ENCODE results near the gene CACFD1.

The CACFD1 gene

DNA sequence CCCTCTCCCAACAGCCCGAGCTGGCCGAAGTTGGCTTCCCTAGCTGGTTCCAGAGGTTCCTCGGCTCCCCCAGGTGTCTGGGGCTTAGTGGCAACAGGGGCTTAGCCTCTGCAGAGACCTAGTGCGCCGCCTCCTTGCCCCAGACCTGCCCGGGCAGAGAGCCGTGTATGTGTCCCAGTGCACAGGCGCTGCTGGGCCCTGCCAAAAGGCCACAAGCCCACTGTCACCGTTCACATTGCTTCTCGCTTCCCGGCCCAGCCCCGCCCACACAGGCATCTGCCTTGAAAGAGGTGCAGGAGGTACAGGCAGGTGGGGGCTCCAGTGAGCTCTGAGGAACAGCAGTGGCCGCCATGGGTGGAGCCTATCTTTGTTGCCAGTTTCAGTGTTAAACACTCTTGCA, 2.5 kb upstream of the CACFD1 start (continued):
- no peak for TF ChIP-seq ZNF16 (tag by site-specific recombination; IDR thresholded peaks at IDR 0.05; ENCODE audit: low read depth)
- TF ChIP-seq ZNF791 (tag by site-specific recombination; IDR thresholded peaks at IDR 0.05) = no peak
- TF ChIP-seq ZNF138 (tag by site-specific recombination; IDR thresholded peaks at IDR 0.05; ENCODE audit: borderline replicate concordance) = no peak

DNA sequence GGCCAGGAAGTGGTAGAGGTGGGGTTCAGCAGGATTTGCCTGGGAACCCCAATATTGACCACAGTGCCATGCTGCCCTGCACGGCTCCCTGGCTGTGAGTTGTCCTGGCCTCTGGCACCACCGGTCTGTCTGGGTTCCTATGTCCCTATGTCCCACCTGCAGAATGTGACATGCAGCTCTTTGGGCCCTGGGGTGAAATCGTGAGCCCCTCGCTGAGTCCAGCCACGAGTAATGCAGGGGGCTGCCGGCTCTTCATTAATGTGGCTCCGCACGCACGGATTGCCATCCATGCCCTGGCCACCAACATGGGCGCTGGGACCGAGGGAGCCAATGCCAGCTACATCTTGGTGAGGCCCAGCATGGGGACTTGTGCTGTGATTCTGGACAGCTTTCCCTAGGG, 2.0 kb upstream of the CACFD1 start:
- Histone ChIP-seq H3K4me1 (ENCODE audit: control insufficient read depth, insufficient read depth, low read length) (no peaks in the 10 kb centered on the region), H3K9me3 (ENCODE audit: control insufficient read depth, insufficient read depth, low read depth, low read length) (no peaks in the 10 kb centered on the region), H3K36me3 (ENCODE audit: control insufficient read depth in 2 of 2, insufficient read depth in 1 of 2, low read length in 2 of 2) (peaks cover 0 to 7% of the 10 kb centered on the region in 2 experiments; a peak in 1 of 3 replicates), H3K4me3 (ENCODE audit: low read depth, low read length) (no peak overlapping the region), H3K27ac (ENCODE audit: extremely low read depth, low read depth, low read length) (no peak overlapping the region)
- no peak for TF ChIP-seq ZNF223 (tag by site-specific recombination; IDR thresholded peaks at IDR 0.05)
- TF ChIP-seq ZNF169 (tag by site-specific recombination; IDR thresholded peaks at IDR 0.05) = no peak
- TF ChIP-seq ZNF626 (tag by site-specific recombination; IDR thresholded peaks at IDR 0.05) = no peak
- TF ChIP-seq, protein P1, sequence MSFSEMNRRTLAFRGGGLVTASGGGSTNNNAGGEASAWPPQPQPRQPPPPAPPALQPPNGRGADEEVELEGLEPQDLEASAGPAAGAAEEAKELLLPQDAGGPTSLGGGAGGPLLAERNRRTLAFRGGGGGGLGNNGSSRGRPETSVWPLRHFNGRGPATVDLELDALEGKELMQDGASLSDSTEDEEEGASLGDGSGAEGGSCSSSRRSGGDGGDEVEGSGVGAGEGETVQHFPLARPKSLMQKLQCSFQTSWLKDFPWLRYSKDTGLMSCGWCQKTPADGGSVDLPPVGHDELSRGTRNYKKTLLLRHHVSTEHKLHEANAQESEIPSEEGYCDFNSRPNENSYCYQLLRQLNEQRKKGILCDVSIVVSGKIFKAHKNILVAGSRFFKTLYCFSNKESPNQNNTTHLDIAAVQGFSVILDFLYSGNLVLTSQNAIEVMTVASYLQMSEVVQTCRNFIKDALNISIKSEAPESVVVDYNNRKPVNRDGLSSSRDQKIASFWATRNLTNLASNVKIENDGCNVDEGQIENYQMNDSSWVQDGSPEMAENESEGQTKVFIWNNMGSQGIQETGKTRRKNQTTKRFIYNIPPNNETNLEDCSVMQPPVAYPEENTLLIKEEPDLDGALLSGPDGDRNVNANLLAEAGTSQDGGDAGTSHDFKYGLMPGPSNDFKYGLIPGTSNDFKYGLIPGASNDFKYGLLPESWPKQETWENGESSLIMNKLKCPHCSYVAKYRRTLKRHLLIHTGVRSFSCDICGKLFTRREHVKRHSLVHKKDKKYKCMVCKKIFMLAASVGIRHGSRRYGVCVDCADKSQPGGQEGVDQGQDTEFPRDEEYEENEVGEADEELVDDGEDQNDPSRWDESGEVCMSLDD (tag by site-specific recombination; IDR thresholded peaks at IDR 0.05) = no peak
- TF ChIP-seq KLF8 (tag by site-specific recombination; IDR thresholded peaks at IDR 0.05) = no peak
- TF ChIP-seq, protein P2, sequence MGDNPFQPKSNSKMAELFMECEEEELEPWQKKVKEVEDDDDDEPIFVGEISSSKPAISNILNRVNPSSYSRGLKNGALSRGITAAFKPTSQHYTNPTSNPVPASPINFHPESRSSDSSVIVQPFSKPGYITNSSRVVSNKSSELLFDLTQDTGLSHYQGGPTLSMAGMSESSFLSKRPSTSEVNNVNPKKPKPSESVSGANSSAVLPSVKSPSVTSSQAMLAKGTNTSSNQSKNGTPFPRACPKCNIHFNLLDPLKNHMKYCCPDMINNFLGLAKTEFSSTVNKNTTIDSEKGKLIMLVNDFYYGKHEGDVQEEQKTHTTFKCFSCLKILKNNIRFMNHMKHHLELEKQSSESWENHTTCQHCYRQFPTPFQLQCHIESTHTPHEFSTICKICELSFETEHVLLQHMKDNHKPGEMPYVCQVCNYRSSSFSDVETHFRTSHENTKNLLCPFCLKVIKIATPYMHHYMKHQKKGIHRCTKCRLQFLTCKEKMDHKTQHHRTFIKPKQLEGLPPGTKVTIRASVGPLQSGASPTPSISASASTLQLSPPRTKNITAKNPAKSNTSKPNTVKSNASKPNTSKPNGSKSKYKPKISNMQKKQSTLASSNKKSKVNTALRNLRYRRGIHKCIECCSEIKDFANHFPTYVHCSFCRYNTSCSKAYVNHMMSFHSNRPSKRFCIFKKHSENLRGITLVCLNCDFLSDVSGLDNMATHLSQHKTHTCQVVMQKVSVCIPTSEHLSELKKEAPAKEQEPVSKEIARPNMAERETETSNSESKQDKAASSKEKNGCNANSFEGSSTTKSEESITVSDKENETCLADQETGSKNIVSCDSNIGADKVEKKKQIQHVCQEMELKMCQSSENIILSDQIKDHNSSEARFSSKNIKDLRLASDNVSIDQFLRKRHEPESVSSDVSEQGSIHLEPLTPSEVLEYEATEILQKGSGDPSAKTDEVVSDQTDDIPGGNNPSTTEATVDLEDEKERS (tag by site-specific recombination; IDR thresholded peaks at IDR 0.05) = no peak
- TF ChIP-seq ZNF561 (tag by site-specific recombination; IDR thresholded peaks at IDR 0.05; ENCODE audit: borderline replicate concordance) = no peak
- no peak for TF ChIP-seq ZNF211 (tag by site-specific recombination; IDR thresholded peaks at IDR 0.05; ENCODE audit: low read depth)
- no peak for TF ChIP-seq ZNF510 (tag by site-specific recombination; IDR thresholded peaks at IDR 0.05; ENCODE audit: insufficient replicate concordance)
- TF ChIP-seq ZFP37 (tag by site-specific recombination; IDR thresholded peaks at IDR 0.05) = no peak
- no peak for TF ChIP-seq BCL11B (tag by site-specific recombination; IDR thresholded peaks at IDR 0.05; ENCODE audit: low read depth)
- TF ChIP-seq, protein P3, sequence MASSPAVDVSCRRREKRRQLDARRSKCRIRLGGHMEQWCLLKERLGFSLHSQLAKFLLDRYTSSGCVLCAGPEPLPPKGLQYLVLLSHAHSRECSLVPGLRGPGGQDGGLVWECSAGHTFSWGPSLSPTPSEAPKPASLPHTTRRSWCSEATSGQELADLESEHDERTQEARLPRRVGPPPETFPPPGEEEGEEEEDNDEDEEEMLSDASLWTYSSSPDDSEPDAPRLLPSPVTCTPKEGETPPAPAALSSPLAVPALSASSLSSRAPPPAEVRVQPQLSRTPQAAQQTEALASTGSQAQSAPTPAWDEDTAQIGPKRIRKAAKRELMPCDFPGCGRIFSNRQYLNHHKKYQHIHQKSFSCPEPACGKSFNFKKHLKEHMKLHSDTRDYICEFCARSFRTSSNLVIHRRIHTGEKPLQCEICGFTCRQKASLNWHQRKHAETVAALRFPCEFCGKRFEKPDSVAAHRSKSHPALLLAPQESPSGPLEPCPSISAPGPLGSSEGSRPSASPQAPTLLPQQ (tag by site-specific recombination; IDR thresholded peaks at IDR 0.05) = no peak
- TF ChIP-seq ZNF423 (tag by site-specific recombination; IDR thresholded peaks at IDR 0.05) = no peak
- TF ChIP-seq, protein P4, sequence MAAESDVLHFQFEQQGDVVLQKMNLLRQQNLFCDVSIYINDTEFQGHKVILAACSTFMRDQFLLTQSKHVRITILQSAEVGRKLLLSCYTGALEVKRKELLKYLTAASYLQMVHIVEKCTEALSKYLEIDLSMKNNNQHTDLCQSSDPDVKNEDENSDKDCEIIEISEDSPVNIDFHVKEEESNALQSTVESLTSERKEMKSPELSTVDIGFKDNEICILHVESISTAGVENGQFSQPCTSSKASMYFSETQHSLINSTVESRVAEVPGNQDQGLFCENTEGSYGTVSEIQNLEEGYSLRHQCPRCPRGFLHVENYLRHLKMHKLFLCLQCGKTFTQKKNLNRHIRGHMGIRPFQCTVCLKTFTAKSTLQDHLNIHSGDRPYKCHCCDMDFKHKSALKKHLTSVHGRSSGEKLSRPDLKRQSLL (tag by site-specific recombination; IDR thresholded peaks at IDR 0.05) = no peak
- TF ChIP-seq ZNF529 (tag by site-specific recombination; IDR thresholded peaks at IDR 0.05; ENCODE audit: insufficient replicate concordance) = no peak
- no peak for TF ChIP-seq ZNF354C (tag by site-specific recombination; IDR thresholded peaks at IDR 0.05; ENCODE audit: borderline replicate concordance, low read depth)
- no peak for TF ChIP-seq ZBTB1 (tag by site-specific recombination; IDR thresholded peaks at IDR 0.05)
- ChIA-PET POLR2A (interaction anchor here (1.2 to 1.3 kb wide), 2 partner anchors 11 to 110 kb away, joined by 4 read pairs; partner anchors contain the start of genes MED22 and RPL7A), CTCF (interaction anchor here (0.7 to 1.9 kb wide), 5 partner anchors 8 to 216 kb away, joined by 3 to 7 read pairs (median 5); no protein-coding TSS in a partner anchor)
